Osteoblast (primary cell): ENCODE measurements around the gene IGFL4. TPM values are rescaled to one million over a fixed set of nuclear protein-coding genes. Genes with fewer than 3 reads are reported as not detected.

Source experiments
- DNase-seq: peaks from one replicate; pipeline ENCODE4 v3.0.0; 2011; ENCODE audit warnings: low spot score, mixed read lengths; ENCODE audit not compliant: insufficient read length; ENCODE audit errors: missing footprints
- H2AFZ ChIP-seq: 2 replicates; pipeline ENCODE4 v1.6.0; 2011; ENCODE audit warnings: mild to moderate bottlenecking, low read length
- H3K27ac ChIP-seq: 2 replicates; pipeline ENCODE4 v1.5.1; 2011; ENCODE audit warnings: mild to moderate bottlenecking, low read depth, low read length, moderate library complexity
- H3K27me3 ChIP-seq: 2 replicates; pipeline ENCODE4 v1.6.0; 2012; ENCODE audit warnings: mild to moderate bottlenecking, control low read depth, inconsistent platforms, low read length, moderate library complexity; ENCODE audit not compliant: insufficient read depth
- H3K36me3 ChIP-seq: 2 replicates; pipeline ENCODE4 v1.5.1; 2011; ENCODE audit warnings: mild to moderate bottlenecking, low read length, control low read depth, moderate library complexity; ENCODE audit not compliant: insufficient read depth
- H3K4me1 ChIP-seq: 2 replicates; pipeline ENCODE4 v1.5.1; 2011; ENCODE audit warnings: mild to moderate bottlenecking, low read length, control low read depth, moderate library complexity; ENCODE audit not compliant: insufficient read depth
- H3K4me2 ChIP-seq: 2 replicates; pipeline ENCODE4 v1.6.0; 2011; ENCODE audit warnings: mild to moderate bottlenecking, low read length; ENCODE audit not compliant: insufficient read depth
- H3K4me3 ChIP-seq: fragments of 200-600 bp; sonication (generic); 3 replicates; pipeline ENCODE4 v1.5.1; 2012; ENCODE audit warnings: mild to moderate bottlenecking, low read length, inconsistent platforms; ENCODE audit not compliant: insufficient read depth
- H3K79me2 ChIP-seq: 2 replicates; pipeline ENCODE4 v1.6.0; 2012; ENCODE audit warnings: mild to moderate bottlenecking, low read length, control low read depth, inconsistent platforms; ENCODE audit not compliant: insufficient read depth
- H3K9me3 ChIP-seq: 2 replicates; pipeline ENCODE4 v1.5.1; 2011; ENCODE audit warnings: low read depth, low read length, control low read depth
- H4K20me1 ChIP-seq: 2 replicates; pipeline ENCODE4 v1.6.0; 2012; ENCODE audit warnings: mild to moderate bottlenecking, low read length, control low read depth; ENCODE audit not compliant: insufficient read depth
- CTCF ChIP-seq: IDR thresholded peaks from 2 replicates; pipeline ENCODE4 v1.5.1; 2011; ENCODE audit warnings: mild to moderate bottlenecking, low read depth, low read length, moderate library complexity; ENCODE audit errors: extremely low read depth
- total RNA-seq: library from RNA; depleted of rRNA; stranded (reverse); fragments of >200 nt; gene quantifications from 2 replicates; pipeline ENCODE4 v1.2.3, GENCODE V29; 2012

Gene IGFL4
- total RNA-seq, 1 donor, result not detected

DNA sequence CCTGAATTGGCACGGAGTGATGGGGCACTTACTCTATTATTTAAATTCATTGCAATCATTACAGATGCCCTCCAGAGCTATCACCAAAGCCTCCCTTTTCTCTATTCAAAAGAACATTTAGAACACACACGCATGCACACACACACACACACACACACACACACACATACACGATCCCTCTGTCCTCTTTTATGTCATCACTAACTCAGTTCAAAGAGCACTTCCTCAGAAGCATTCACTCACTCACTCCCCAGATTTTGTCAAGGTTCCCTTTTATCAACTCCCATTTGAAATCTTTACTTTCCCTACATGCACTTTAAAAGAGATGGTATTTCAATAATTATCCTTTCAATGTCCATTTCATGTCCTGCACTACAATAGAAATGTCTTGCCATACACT is 22.4 kb upstream of the IGFL4 start:
- H3K4me3 ChIP-seq, result no peak overlapping the region
- no peaks in the 10 kb centered on the region for H4K20me1 ChIP-seq
- no peak overlapping the region for H2AFZ ChIP-seq
- H3K9me3 ChIP-seq, result no peaks in the 10 kb centered on the region
- no peak overlapping the region for H3K4me2 ChIP-seq
- peaks cover 4% of the 10 kb centered on the region for H3K4me1 ChIP-seq
- DNase-seq, result no peak
- no peaks in the 10 kb centered on the region for H3K36me3 ChIP-seq
- H3K79me2 ChIP-seq, result no peaks in the 10 kb centered on the region
- no peak for TF ChIP-seq CTCF
- H3K27ac ChIP-seq, result no peak overlapping the region
- peaks cover 40% of the 10 kb centered on the region for H3K27me3 ChIP-seq

DNA sequence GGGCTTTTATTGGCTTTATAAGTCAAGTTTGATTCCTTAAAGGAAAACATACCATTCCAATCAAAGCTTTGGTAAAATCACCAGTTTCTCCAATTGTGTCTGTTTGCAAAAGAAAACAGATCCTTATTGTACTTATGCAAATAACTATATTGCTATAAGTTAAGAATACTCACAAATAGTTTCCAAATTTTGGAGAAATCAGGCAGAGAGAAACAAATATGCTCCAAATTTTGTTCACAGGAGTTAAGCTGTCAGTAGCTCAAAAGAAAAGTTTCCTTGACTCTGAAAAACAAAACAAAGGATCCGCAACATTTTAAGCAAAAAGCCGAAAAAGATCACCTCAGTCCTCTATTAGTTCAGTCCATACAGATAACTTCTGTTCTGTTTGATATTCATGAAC is 19.2 kb upstream of the IGFL4 start:
- Histone ChIP-seq H3K27me3 (peaks cover 58% of the 10 kb centered on the region), H3K79me2 (no peaks in the 10 kb centered on the region), H3K27ac (no peak overlapping the region), H3K4me3 (no peak overlapping the region), H2AFZ (no peak overlapping the region), H3K36me3 (no peaks in the 10 kb centered on the region), H3K9me3 (no peaks in the 10 kb centered on the region), H3K4me1 (no peaks in the 10 kb centered on the region), H3K4me2 (no peak overlapping the region), H4K20me1 (no peaks in the 10 kb centered on the region)
- TF ChIP-seq CTCF, result no peak
- DNase-seq, result no peak

- no peak overlapping the region for H3K4me3 ChIP-seq
- H3K9me3 ChIP-seq, result no peaks in the 10 kb centered on the region
- H2AFZ ChIP-seq, result no peak overlapping the region
- no peak overlapping the region for H3K27ac ChIP-seq
- H3K79me2 ChIP-seq, result no peaks in the 10 kb centered on the region
- H3K4me1 ChIP-seq, result no peaks in the 10 kb centered on the region
- no peak for DNase-seq
- no peak for TF ChIP-seq CTCF
- no peak overlapping the region for H3K4me2 ChIP-seq
- no peaks in the 10 kb centered on the region for H4K20me1 ChIP-seq
- H3K27me3 ChIP-seq, result peaks cover 65% of the 10 kb centered on the region
- no peaks in the 10 kb centered on the region for H3K36me3 ChIP-seq
Observed at GRCh38 chr19:46058778-46059177, 18.0 kb upstream of the IGFL4 start.

DNA sequence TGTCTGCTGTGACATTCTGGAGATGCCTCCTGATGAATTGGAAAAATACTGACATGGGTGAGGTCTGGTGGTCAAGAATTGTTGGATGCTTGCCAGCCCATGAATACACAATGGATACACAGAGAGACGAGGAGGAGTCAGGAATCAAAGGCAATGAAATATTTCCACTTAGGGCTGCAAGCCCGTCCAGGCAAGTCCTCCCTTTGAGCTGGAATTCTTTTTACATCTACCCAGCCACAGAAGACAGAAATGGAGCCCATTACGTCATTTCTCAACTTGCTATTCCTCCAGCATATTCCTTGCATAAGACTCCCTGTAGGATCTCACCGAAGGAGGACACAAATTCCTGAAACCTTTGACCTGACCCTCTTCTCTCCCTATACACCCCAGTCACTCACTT is 15.7 kb upstream of the IGFL4 start:
- Histone ChIP-seq H3K79me2 (no peaks in the 10 kb centered on the region), H3K4me3 (no peak overlapping the region), H3K27me3 (peaks cover 59% of the 10 kb centered on the region), H2AFZ (no peak overlapping the region), H3K4me2 (no peak overlapping the region), H3K27ac (no peak overlapping the region), H4K20me1 (no peaks in the 10 kb centered on the region), H3K9me3 (no peaks in the 10 kb centered on the region), H3K4me1 (no peaks in the 10 kb centered on the region), H3K36me3 (no peaks in the 10 kb centered on the region)
- no peak for TF ChIP-seq CTCF
- no peak for DNase-seq
